ENCODE results near the gene SFTA2.

DNA sequence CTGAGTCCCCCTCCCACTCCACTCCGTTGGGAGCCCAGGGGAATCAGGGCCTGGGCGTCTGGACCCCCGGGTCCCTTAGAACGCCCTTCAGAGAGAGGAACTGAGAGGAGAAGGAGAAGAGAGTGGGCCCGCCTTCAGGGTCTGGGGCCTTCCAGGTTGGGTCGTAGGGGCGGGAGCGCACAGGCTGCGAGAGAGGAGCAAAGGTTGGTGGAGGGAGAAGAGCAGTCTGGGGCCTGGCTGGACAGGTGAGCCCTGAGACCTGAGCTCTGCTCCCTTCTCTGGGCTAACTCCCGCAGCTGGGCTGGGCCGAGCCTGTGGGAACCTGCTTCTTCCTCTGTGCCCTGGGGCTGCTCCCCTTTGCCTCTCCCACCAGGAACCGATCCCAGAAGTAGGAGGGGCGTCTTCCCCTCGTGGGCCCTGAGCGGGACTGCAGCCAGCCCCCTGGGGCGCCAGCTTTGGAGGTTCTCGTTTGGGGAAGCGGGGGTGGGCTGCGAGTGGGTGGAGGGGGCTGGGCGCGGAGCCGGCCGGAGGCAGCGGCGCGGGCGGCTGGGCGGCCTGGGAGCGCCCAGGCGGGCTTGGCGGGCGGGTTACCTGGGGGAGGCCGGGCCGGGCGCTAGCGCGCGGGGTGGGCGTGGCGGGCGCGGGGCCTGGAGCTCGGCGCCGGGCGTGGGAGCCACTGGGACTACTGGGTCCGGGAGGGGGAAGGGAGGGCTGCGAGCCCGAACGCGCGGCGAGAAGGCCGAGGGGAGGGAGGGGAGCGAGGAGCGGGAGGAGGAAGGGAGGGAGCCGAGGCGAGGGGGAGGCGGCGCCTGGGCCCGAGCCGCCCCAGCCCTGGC, 48.1 kb downstream of the SFTA2 start, which contains the start of gene DDR1:
- TF ChIP-seq POLR2AphosphoS5 (IDR thresholded peaks at IDR 0.05; ENCODE audit: low read depth, low read length) (no peak), POLR2A (IDR thresholded peaks at IDR 0.05; ENCODE audit: low read depth, low read length) (no peak)

Data from GM12892 (cell line).